HCT116 (cell line): Measurements from ENCODE around the gene ADAMTS9. TPM values are rescaled to one million over a fixed set of nuclear protein-coding genes. Genes with fewer than 3 reads are reported as not detected.

Source experiments
- ATAC-seq: fragments of 200-7000 bp; cut with Tn5 transposase; 2 replicates; pipeline ENCODE4 v1.9.1; 2020; ENCODE audit warnings: mild to moderate bottlenecking, moderate library complexity
- BruUV-seq: library from RNA; stranded (reverse); fragments of 400-500 nt; replicated peaks from 2 replicates; lab custom pipeline; 2021; lab: Mats Ljungman, UMichigan
- CTCF ChIA-PET: fragments of 300-600 bp; sonication (Branson Sonifier 250); formaldehyde crosslinking; loops from one replicate; lab custom pipeline; 2021; ENCODE audit warnings: antibody characterized with exemption; lab: Charles Lee
- POLR2A ChIA-PET: fragments of 300-600, 350-600 bp; sonication (Branson Sonifier 250); formaldehyde crosslinking; loops from one replicate; lab custom pipeline; 2021; ENCODE audit warnings: antibody characterized with exemption; lab: Charles Lee
- RAD21 ChIA-PET, 2 experiments: fragments of 300-600 bp; sonication (Branson Sonifier 250); formaldehyde crosslinking; loops; one replicate each; lab custom pipeline; 2023; ENCODE audit warnings: low total read pairs in 2 of 2; ENCODE audit not compliant: uncharacterized antibody in 2 of 2, unreplicated experiment in 2 of 2, low non-redundant PET in 1 of 2; lab: Charles Lee
- DNase-seq: peaks from one replicate; pipeline ENCODE4 v3.0.0-alpha.2; 2010; ENCODE audit warnings: low read depth, low spot score
- H2AFZ ChIP-seq: fragments of 200-600 bp; shearing (Covaris generic), sonication (generic); 2 replicates; pipeline ENCODE4 v1.6.1; 2017; ENCODE audit warnings: low read depth, mixed run types, mixed read lengths, antibody characterized with exemption, low read length; ENCODE audit not compliant: poor library complexity, severe bottlenecking
- H3K27ac ChIP-seq: 2 replicates; pipeline ENCODE4 v1.5.1; 2012; ENCODE audit warnings: low read depth, low read length
- H3K27me3 ChIP-seq: fragments of 200-600 bp; sonication (generic); 2 replicates; pipeline ENCODE4 v1.6.1; 2016; ENCODE audit warnings: mixed run types, low read length, mixed read lengths; ENCODE audit not compliant: insufficient read depth
- H3K36me3 ChIP-seq, 2 experiments: fragments of 200-500 bp in 1 of 2; fragments of 200-600 bp in 1 of 2; sonication (Bioruptor generic) in 1 of 2; sonication (generic) in 1 of 2; 2 replicates each; pipeline versions ENCODE4 v1.5.1 to v1.6.1; 2014 to 2016; ENCODE audit warnings: low read length in 2 of 2, inconsistent platforms in 1 of 2, mixed read lengths in 1 of 2, mixed run types in 1 of 2; ENCODE audit not compliant: insufficient read depth in 2 of 2, control insufficient read depth in 1 of 2
- H3K4me1 ChIP-seq, 2 experiments: fragments of 200-600 bp in 1 of 2; sonication (generic) in 1 of 2; 2 replicates each; pipeline versions ENCODE4 v1.5.1 to v1.6.1; 2012 to 2017; ENCODE audit warnings: low read length in 2 of 2, inconsistent platforms in 1 of 2, mild to moderate bottlenecking in 1 of 2, mixed read lengths in 1 of 2, mixed run types in 1 of 2, moderate library complexity in 1 of 2; ENCODE audit not compliant: insufficient read depth in 2 of 2, control insufficient read depth in 1 of 2
- H3K4me2 ChIP-seq: fragments of 200-600 bp; sonication (generic); 2 replicates; pipeline ENCODE4 v1.6.1; 2017; ENCODE audit warnings: mixed run types, low read length, mixed read lengths
- H3K4me3 ChIP-seq, 2 experiments: fragments of 200-600 bp in 1 of 2; sonication (generic) in 1 of 2; replicated peaks in 1 of 2; 2 replicates each; pipeline ENCODE4 v1.5.1; 2011 to 2016; ENCODE audit warnings: low read length in 2 of 2, control low read depth in 1 of 2, low read depth in 1 of 2, mild to moderate bottlenecking in 1 of 2, mixed read lengths in 1 of 2, mixed run types in 1 of 2
- H3K79me2 ChIP-seq: fragments of 200-600 bp; sonication (generic); 2 replicates; pipeline ENCODE4 v1.6.1; 2017; ENCODE audit warnings: mild to moderate bottlenecking, mixed run types, low read length, moderate library complexity, mixed read lengths; ENCODE audit not compliant: insufficient read depth
- H3K9ac ChIP-seq: fragments of 200-600 bp; sonication (generic); 2 replicates; pipeline ENCODE4 v1.6.1; 2016; ENCODE audit warnings: low read length, mixed read lengths
- H3K9me2 ChIP-seq: fragments of 200-600 bp; sonication (generic), shearing (Covaris generic); 2 replicates; pipeline ENCODE4 v1.6.1; 2017; ENCODE audit warnings: mixed run types, mild to moderate bottlenecking, moderate library complexity; ENCODE audit not compliant: insufficient read depth
- H3K9me3 ChIP-seq, 2 experiments: fragments of 200-500 bp in 1 of 2; fragments of 200-600 bp in 1 of 2; sonication (Bioruptor generic) in 1 of 2; sonication (generic) in 1 of 2; 2 replicates each; pipeline ENCODE4 v1.6.1; 2014 to 2017; ENCODE audit warnings: low read length in 2 of 2, mixed read lengths in 2 of 2, inconsistent platforms in 1 of 2, low read depth in 1 of 2, mild to moderate bottlenecking in 1 of 2, mixed run types in 1 of 2, moderate library complexity in 1 of 2; ENCODE audit not compliant: control insufficient read depth in 1 of 2, insufficient read depth in 1 of 2
- H4K20me1 ChIP-seq: fragments of 200-600 bp; sonication (generic), shearing (Covaris generic); 2 replicates; pipeline ENCODE4 v1.6.1; 2017; ENCODE audit warnings: mixed run types, mild to moderate bottlenecking, moderate library complexity; ENCODE audit not compliant: insufficient read depth
- CBX3 ChIP-seq: IDR thresholded peaks from 2 replicates; pipeline ENCODE4 v1.6.1; 2012; ENCODE audit warnings: low read depth
- CEBPB ChIP-seq: IDR thresholded peaks from 2 replicates; pipeline ENCODE4 v1.6.1; 2012; ENCODE audit warnings: low read depth
- ELF1 ChIP-seq: IDR thresholded peaks from 2 replicates; pipeline ENCODE4 v1.6.1; 2012; ENCODE audit warnings: low read depth, borderline replicate concordance
- EZH2 ChIP-seq: fragments of 200-600 bp; sonication (generic); IDR thresholded peaks from 2 replicates; pipeline ENCODE4 v1.6.1; 2017; ENCODE audit warnings: antibody characterized with exemption, mixed run types
- EZH2phosphoT487 ChIP-seq: fragments of 200-600 bp; IDR thresholded peaks from 2 replicates; pipeline ENCODE4 v1.6.1; 2018; ENCODE audit warnings: antibody characterized with exemption, borderline replicate concordance
- FOSL1 ChIP-seq: IDR thresholded peaks from 2 replicates; pipeline ENCODE4 v1.6.1; 2012; ENCODE audit warnings: low read depth
- POLR2A ChIP-seq: IDR thresholded peaks from 2 replicates; pipeline ENCODE4 v1.7.0; 2011; ENCODE audit warnings: borderline replicate concordance; ENCODE audit not compliant: insufficient read depth, insufficient read length; ENCODE audit errors: extremely low read depth
- POLR2AphosphoS5 ChIP-seq: IDR thresholded peaks from 2 replicates; pipeline ENCODE4 v1.6.1; 2011; ENCODE audit warnings: mild to moderate bottlenecking, low read depth, low read length, moderate library complexity
- SIN3A ChIP-seq: IDR thresholded peaks from 2 replicates; pipeline ENCODE4 v1.6.1; 2012; ENCODE audit warnings: low read depth
- SP1 ChIP-seq: IDR thresholded peaks from 2 replicates; pipeline ENCODE4 v1.6.1; 2012; ENCODE audit warnings: low read depth
- SRF ChIP-seq: IDR thresholded peaks from 2 replicates; pipeline ENCODE4 v1.6.1; 2012; ENCODE audit warnings: low read depth
- ZNF274 ChIP-seq: fragments of 200-500 bp; sonication (Bioruptor generic); IDR thresholded peaks from 2 replicates; pipeline ENCODE4 v1.6.1; 2014; ENCODE audit warnings: mild to moderate bottlenecking, low read depth, low read length, inconsistent platforms
- intact Hi-C: fragments of 100-400 bp; cut with micrococcal nuclease; formaldehyde crosslinking; loops from 2 replicates; pipeline ENCODE4 v1.10.0; 2022
- total RNA-seq: library from RNA; stranded (reverse); gene quantifications from one replicate; pipeline ENCODE4 v1.2.1, GENCODE V29; 2021; ENCODE audit not compliant: unreplicated experiment
- TF ChIP-seq, protein P1 (sequence below): IDR thresholded peaks from 2 replicates; pipeline ENCODE4 v1.6.1; 2012; ENCODE audit warnings: low read depth

ADAMTS9 gene
- total RNA-seq, 1 experiment from 2014 or later: 0.05 TPM

DNA sequence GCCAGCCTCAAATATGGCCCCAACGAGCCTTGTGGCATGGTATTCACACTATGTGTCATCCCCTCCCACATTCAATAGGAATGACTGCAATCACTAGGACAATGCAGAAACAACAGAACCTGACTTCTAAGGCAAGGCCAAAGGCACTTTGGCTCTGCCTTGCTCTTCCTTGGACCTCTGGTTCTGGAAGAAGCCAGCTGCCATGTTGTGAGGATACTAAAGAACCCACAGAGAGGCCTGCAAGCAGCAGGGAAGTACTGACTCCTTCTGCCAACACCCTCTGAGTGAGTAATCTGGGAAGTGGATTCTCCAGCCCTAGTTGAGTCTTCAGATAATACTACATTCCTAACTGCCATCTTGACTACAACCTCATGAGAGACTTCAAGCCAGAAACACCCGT is 64.7 kb downstream of the ADAMTS9 start:
- Histone ChIP-seq H2AFZ (no peak overlapping the region), H3K9me3 (no peaks in the 10 kb centered on the region), H4K20me1 (no peaks in the 10 kb centered on the region), H3K36me3 (no peaks in the 10 kb centered on the region), H3K4me1 (no peaks in the 10 kb centered on the region), H3K4me3 (no peak overlapping the region), H3K27ac (no peak overlapping the region), H3K9me2 (no peaks in the 10 kb centered on the region), H3K4me2 (no peak overlapping the region), H3K79me2 (no peaks in the 10 kb centered on the region), H3K27me3 (no peaks in the 10 kb centered on the region), H3K9ac (no peak overlapping the region)
- intact Hi-C loops: no loop called here
- no peak for ATAC-seq
- POLR2A ChIA-PET: no interaction called here
- RAD21 ChIA-PET: no interaction called here
- DNase-seq: no peak
- TF ChIP-seq CEBPB (no peak), FOSL1 (no peak), EZH2 (no peak), CBX3 (no peak), SIN3A (no peak)
- TF ChIP-seq, protein P1, sequence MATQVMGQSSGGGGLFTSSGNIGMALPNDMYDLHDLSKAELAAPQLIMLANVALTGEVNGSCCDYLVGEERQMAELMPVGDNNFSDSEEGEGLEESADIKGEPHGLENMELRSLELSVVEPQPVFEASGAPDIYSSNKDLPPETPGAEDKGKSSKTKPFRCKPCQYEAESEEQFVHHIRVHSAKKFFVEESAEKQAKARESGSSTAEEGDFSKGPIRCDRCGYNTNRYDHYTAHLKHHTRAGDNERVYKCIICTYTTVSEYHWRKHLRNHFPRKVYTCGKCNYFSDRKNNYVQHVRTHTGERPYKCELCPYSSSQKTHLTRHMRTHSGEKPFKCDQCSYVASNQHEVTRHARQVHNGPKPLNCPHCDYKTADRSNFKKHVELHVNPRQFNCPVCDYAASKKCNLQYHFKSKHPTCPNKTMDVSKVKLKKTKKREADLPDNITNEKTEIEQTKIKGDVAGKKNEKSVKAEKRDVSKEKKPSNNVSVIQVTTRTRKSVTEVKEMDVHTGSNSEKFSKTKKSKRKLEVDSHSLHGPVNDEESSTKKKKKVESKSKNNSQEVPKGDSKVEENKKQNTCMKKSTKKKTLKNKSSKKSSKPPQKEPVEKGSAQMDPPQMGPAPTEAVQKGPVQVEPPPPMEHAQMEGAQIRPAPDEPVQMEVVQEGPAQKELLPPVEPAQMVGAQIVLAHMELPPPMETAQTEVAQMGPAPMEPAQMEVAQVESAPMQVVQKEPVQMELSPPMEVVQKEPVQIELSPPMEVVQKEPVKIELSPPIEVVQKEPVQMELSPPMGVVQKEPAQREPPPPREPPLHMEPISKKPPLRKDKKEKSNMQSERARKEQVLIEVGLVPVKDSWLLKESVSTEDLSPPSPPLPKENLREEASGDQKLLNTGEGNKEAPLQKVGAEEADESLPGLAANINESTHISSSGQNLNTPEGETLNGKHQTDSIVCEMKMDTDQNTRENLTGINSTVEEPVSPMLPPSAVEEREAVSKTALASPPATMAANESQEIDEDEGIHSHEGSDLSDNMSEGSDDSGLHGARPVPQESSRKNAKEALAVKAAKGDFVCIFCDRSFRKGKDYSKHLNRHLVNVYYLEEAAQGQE: no peak
- CTCF ChIA-PET: no interaction called here
- BruUV-seq: no TSS peak

DNA sequence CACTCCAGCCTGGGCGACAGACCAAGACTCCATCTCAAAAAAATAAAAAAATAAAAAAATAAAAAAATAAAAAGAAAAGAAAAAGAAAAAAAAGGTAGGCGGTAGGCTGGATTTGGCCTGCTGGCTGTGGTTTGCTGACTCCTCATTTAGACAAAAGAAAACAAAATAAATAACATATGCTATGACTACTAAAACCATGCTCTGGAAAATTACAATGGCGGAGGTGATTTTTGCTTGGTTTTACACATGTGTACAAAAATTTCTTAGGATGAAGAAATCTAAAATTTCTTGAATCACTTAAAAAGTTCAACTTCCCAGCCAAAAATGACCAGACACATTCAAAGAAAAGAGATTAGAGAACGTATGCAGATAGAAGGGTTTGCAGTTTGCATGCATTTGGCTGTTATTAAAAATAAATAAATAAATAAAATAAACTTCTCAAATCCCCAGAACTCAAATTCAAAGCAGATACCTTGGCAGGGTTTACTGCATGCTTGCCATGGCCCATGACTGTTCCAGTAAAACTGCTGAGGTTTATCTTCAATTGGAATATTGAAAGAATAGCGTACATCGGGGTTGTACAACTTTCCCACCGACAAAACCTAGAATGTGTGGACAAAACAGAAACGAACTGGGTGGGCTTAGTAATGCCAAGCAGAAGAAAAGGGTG is 65.9 kb downstream of the ADAMTS9 start:
- H3K27me3 ChIP-seq: no peaks in the 10 kb centered on the region
- no peaks in the 10 kb centered on the region for H3K4me1 ChIP-seq
- no peak overlapping the region for H3K9ac ChIP-seq
- no peaks in the 10 kb centered on the region for H3K79me2 ChIP-seq
- ATAC-seq: no peak
- H3K4me3 ChIP-seq: no peak overlapping the region
- intact Hi-C loops: no loop called here
- H4K20me1 ChIP-seq: no peaks in the 10 kb centered on the region; the same call in 1 of the 2 replicates
- BruUV-seq: no TSS peak
- no peak overlapping the region for H2AFZ ChIP-seq
- no peaks in the 10 kb centered on the region for H3K9me3 ChIP-seq
- POLR2A ChIA-PET: no interaction called here
- TF ChIP-seq POLR2AphosphoS5 (no peak), FOSL1 (no peak), SIN3A (no peak), POLR2A (no peak), ELF1 (no peak), ZNF274 (no peak), SRF (no peak), EZH2phosphoT487 (no peak), SP1 (no peak)
- H3K4me2 ChIP-seq: no peak overlapping the region
- H3K9me2 ChIP-seq: no peaks in the 10 kb centered on the region
- RAD21 ChIA-PET: no interaction called here
- no peak for DNase-seq
- no peaks in the 10 kb centered on the region for H3K36me3 ChIP-seq
- CTCF ChIA-PET: no interaction called here
- no peak overlapping the region for H3K27ac ChIP-seq
